ENCODE data around the gene GOPC. TPM values are rescaled to one million over a fixed set of nuclear protein-coding genes. Genes with fewer than 3 reads are reported as not detected.

GOPC gene
- total RNA-seq, 1 experiment from 2014 or later, result 18.7 TPM

DNA sequence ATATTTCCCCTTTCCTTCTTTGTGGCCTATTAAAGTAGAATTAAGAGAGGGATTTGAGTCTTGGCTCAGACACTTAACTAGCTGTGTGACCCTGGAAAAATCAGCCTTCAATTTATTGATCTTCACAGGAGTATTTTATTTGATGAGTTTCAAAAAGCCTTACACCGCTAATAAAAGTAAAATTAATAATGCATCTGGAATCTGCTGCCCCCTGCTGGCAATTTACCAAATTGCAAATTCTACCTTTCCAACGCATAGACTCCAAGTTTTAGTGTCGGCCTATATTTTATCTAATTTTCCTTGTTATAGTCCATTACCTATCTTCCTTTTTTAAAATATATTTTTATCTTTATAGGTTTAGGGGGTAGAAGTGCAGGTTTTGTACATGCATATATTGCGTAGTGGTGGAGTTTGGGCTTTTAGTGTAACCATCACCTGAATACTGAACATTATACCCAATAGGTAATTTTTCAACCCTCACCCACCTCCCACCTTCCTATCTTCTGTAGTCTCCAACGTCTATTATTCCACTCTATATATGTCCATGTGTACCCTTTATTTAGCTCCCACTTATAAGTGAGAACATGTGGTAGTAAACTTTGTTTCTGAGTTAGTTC is 46.3 kb downstream of the GOPC start:
- Histone ChIP-seq H3K4me2 (ENCODE audit: insufficient read depth, insufficient read length, low read length) (no peak overlapping the region), H3K4ac (ENCODE audit: low read depth, low read length) (no peak overlapping the region), H3K14ac (ENCODE audit: insufficient read depth, low read length) (no peak overlapping the region), H3K23ac (ENCODE audit: insufficient read length, low read depth, low read length) (no peak overlapping the region), H2BK120ac (ENCODE audit: low read depth, low read length, poor library complexity, severe bottlenecking) (no peak overlapping the region), H3T11ph (ENCODE audit: low read length) (no peak overlapping the region), H3K79me1 (ENCODE audit: insufficient read depth, low read depth, low read length, poor library complexity, severe bottlenecking) (no peaks in the 10 kb centered on the region), H4K91ac (ENCODE audit: insufficient read length, low read depth, low read length) (no peak overlapping the region), H3K4me1 (ENCODE audit: insufficient read depth, low read length) (0 out of 2 replicates have a peak, but pooled peaks cover 2% of the 10 kb centered on the region), H2BK5ac (ENCODE audit: insufficient read length, low read length) (no peak overlapping the region), H3K27me3 (ENCODE audit: insufficient read depth, low read length) (no peaks in the 10 kb centered on the region), H3K56ac (ENCODE audit: insufficient read length, low read depth, low read length) (no peak overlapping the region), H3K27ac (ENCODE audit: insufficient read length, low read depth, low read length) (no peak overlapping the region), H3K18ac (ENCODE audit: insufficient read length, low read depth, low read length) (no peak overlapping the region), H3K9me3 (ENCODE audit: control insufficient read depth, low read depth, low read length) (no peaks in the 10 kb centered on the region), H4K20me1 (ENCODE audit: control insufficient read depth, insufficient read depth, insufficient read length) (no peaks in the 10 kb centered on the region), H2BK15ac (ENCODE audit: low read depth, low read length) (no peak overlapping the region), H2AK5ac (ENCODE audit: insufficient read length, low read length) (no peak overlapping the region), H3K9ac (ENCODE audit: extremely low read depth, insufficient read length, low read length) (no peak overlapping the region), H2BK12ac (ENCODE audit: insufficient read length, low read depth, low read length) (no peak overlapping the region), H3K23me2 (ENCODE audit: insufficient read length, low read depth, low read length, poor library complexity, severe bottlenecking) (no peaks in the 10 kb centered on the region), H4K8ac (replicated peaks; ENCODE audit: insufficient read length, low read depth, low read length) (no peak overlapping the region), H4K5ac (ENCODE audit: insufficient read length, low read depth, low read length) (no peak overlapping the region), H2BK20ac (ENCODE audit: low read depth, low read length, poor library complexity, severe bottlenecking) (no peak overlapping the region), H3K79me2 (ENCODE audit: insufficient read depth, low read length) (no peaks in the 10 kb centered on the region), H2AFZ (ENCODE audit: low read length) (no peak overlapping the region)
- Mint-ChIP-seq H3K4me1 (peaks cover 0 to 2% of the 10 kb centered on the region in 2 experiments; a peak in 1 of 4 replicates), H3K9me3 (no peaks in the 10 kb centered on the region), H3K36me3 (ENCODE audit: insufficient read depth in 1 of 3, low read depth in 3 of 3) (no peaks in the 10 kb centered on the region), H3K27ac (no peak overlapping the region), H3K27me3 (ENCODE audit: low read depth) (no peaks in the 10 kb centered on the region), H3K4me3 (no peak overlapping the region)
- no CpG with 5 or more reads among the region's 5 CpGs for WGBS (ENCODE audit: extremely low coverage, insufficient read length, low lambda C conversion rate)
- DNase-seq, result no peak
- TF ChIP-seq, protein P1, sequence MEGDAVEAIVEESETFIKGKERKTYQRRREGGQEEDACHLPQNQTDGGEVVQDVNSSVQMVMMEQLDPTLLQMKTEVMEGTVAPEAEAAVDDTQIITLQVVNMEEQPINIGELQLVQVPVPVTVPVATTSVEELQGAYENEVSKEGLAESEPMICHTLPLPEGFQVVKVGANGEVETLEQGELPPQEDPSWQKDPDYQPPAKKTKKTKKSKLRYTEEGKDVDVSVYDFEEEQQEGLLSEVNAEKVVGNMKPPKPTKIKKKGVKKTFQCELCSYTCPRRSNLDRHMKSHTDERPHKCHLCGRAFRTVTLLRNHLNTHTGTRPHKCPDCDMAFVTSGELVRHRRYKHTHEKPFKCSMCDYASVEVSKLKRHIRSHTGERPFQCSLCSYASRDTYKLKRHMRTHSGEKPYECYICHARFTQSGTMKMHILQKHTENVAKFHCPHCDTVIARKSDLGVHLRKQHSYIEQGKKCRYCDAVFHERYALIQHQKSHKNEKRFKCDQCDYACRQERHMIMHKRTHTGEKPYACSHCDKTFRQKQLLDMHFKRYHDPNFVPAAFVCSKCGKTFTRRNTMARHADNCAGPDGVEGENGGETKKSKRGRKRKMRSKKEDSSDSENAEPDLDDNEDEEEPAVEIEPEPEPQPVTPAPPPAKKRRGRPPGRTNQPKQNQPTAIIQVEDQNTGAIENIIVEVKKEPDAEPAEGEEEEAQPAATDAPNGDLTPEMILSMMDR (conservative IDR thresholded peaks at IDR 0.05), result peak; percentile 90

Data from H9 (cell line).